GM12872 (cell line): ENCODE data around the gene DOCK6.

Experiments
- CTCF ChIP-seq: IDR thresholded peaks from 3 replicates; pipeline ENCODE4 v1.5.1; 2011; ENCODE audit warnings: low read depth, mild to moderate bottlenecking, low read length, moderate library complexity; ENCODE audit not compliant: insufficient read depth

DOCK6 gene

DNA sequence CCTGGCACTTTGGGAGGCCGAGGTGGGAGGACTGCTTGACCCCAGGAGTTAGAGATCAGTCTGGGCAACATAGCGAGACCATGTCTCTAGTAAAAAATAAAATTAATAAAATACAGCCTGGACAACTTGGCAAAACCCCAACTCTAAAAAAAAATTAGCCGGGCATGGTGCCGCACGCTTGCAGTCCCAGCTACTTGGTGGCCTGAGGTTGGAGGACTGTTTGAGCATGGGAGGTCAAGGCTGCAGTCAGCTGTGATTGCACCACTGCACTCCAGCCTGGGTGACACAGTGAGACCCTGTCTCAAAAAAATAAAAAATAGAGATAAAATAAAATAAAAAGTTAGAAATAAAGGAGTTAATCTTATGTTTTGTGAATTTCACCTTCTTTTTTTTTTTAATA is 91.2 kb downstream of the DOCK6 start:
- TF ChIP-seq CTCF = no peak

- TF ChIP-seq CTCF = no peak
Measured at GRCh38 chr19:11169896-11170678, 92.2 kb downstream of the DOCK6 start.

- no peak for TF ChIP-seq CTCF
Measured at GRCh38 chr19:11168568-11168967, 93.8 kb downstream of the DOCK6 start.

DNA sequence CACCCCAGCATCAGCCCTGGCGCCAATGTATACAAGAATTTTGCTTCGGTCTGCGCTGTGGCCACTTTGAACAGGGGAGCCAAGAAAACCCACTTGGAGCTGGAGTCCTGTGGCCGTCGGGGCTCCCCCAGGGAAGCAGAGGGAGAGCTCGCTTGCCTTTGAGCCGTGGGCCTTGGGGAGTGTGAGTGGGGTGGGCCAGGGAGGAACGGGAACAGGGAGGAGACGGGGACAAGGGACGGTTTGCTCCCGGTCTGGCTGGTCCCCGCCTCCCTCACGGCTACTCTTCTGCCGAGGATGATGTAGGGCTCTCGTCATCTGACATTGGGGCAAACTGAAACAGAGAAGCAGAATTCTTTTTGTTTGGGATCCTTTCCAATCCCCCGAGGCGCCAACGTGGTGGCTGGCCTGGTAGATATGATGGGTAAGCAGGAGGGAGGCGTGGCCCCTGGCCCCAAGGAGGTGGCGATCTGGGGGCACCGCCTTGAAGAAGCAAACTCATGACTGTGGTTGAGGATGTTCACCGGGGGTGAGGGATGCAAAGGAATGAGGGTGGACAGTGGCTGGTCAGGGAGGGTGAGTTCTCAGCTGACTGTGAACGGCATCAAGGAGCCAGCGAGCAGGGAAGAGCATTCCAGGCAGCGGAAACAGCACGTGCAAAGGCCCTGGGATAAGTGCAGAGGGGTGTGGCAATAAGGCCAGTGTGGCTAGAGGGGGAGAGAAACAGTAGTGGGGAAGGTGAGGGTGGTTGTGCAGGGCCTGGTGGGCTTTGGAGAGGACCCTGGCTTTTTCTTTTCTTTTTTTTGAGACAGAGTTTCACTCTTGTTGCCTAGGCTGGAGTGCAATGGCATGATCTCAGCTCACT is 95.8 kb downstream of the DOCK6 start:
- TF ChIP-seq CTCF = no peak

GRCh38 chr19:11165486-11166030 is 96.8 kb downstream of the DOCK6 start:
- TF ChIP-seq CTCF = no peak

DNA sequence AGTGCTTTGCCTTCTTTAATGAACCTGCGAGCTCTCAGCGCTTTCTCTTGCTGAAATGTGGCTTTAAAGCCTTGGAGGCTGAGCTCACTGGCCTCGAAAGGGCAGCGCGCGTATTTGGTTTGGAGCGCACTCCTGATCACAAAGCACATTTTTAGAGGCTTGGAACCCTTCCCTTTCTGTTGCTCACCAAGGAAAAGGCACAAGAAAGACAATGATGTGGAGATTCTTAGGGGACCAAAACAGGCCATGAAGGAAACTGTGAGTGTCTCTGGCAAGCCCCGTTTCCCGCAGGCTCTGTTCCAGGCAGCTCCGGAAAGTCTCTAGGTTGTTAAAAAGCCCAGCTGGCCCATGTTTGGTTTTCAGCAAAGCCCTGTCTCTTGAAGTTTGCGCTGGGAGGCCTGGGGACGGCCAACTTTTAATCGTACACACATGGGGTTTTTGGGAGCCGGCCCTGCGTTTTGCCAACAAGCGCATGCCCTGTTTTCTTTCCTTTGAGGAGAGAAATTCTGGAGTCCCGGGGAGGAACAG is 97.4 kb downstream of the DOCK6 start:
- no peak for TF ChIP-seq CTCF

GRCh38 chr19:11164296-11164695 is 98.0 kb downstream of the DOCK6 start:
- no peak for TF ChIP-seq CTCF
